Panc1 (cell line): ENCODE data around the gene SMG6.

Source experiments
- POLR2AphosphoS5 ChIP-seq: IDR thresholded peaks from 2 replicates; pipeline ENCODE4 v1.6.1; 2012; ENCODE audit warnings: mild to moderate bottlenecking, low read depth, low read length, moderate library complexity
- TF ChIP-seq, protein P1 (sequence below): fragments of 450-650 bp; IDR thresholded peaks from 2 replicates; pipeline ENCODE4 v1.5.1; 2017; ENCODE audit warnings: mild to moderate bottlenecking

DNA sequence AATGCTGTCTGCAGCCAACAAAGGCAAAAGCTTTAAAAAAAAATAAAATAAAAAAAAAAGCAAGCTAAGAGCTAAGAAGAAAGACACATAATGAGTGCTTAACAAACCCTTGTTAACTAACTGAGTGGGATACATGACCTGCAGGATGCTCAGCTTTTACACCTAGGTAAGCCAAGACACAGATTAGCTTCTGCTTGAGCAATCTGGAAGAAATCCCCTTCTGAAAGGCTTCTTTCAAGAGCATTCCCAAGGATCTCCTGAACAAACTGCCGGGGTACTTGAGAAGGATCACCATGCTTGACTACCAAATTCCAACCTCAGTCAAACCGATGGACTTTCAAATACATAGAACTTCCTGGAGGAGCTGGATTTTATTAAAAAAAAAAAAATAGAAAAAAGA is 92.9 kb downstream of the SMG6 start:
- TF ChIP-seq, protein P1, sequence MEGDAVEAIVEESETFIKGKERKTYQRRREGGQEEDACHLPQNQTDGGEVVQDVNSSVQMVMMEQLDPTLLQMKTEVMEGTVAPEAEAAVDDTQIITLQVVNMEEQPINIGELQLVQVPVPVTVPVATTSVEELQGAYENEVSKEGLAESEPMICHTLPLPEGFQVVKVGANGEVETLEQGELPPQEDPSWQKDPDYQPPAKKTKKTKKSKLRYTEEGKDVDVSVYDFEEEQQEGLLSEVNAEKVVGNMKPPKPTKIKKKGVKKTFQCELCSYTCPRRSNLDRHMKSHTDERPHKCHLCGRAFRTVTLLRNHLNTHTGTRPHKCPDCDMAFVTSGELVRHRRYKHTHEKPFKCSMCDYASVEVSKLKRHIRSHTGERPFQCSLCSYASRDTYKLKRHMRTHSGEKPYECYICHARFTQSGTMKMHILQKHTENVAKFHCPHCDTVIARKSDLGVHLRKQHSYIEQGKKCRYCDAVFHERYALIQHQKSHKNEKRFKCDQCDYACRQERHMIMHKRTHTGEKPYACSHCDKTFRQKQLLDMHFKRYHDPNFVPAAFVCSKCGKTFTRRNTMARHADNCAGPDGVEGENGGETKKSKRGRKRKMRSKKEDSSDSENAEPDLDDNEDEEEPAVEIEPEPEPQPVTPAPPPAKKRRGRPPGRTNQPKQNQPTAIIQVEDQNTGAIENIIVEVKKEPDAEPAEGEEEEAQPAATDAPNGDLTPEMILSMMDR, result no peak
- no peak for TF ChIP-seq POLR2AphosphoS5
